Colonic mucosa (tissue), 4 donors: Measurements from ENCODE around the gene CDH4. TPM values are rescaled to one million over a fixed set of nuclear protein-coding genes. Genes with fewer than 3 reads are reported as not detected.
"Not testable (repeated sequence)": the region's sequence is repeated elsewhere in the genome, so short reads cannot be mapped to it uniquely, and the experiment has no call there.

Source experiments
- DNase-seq: peaks from one replicate; pipeline ENCODE4 v3.0.0-alpha.2; 2020
- H3K27ac ChIP-seq: fragments of 200-600 bp; one replicate; pipeline ENCODE4 v1.8.0; 2021
- H3K27me3 ChIP-seq: fragments of 200-600 bp; one replicate; pipeline ENCODE4 v1.8.0; 2021
- H3K36me3 ChIP-seq: fragments of 200-600 bp; one replicate; pipeline ENCODE4 v1.8.0; 2021
- H3K4me1 ChIP-seq: fragments of 200-600 bp; one replicate; pipeline ENCODE4 v1.8.0; 2021; ENCODE audit warnings: mild to moderate bottlenecking
- H3K4me3 ChIP-seq: fragments of 200-600 bp; one replicate; pipeline ENCODE4 v1.8.0; 2021
- H3K9ac ChIP-seq, 2 donors: one replicate each; pipeline ENCODE4 v1.7.0; 2013; ENCODE audit warnings: control low read depth in 2 of 2, low read depth in 2 of 2, low read length in 2 of 2
- H3K9me3 ChIP-seq: fragments of 200-600 bp; one replicate; pipeline ENCODE4 v1.8.0; 2021
- intact Hi-C: fragments of 100-400 bp; cut with DNase I; formaldehyde crosslinking; loops from one replicate; pipeline ENCODE4 v1.14.1; 2022
- total RNA-seq, 2 donors: library from RNA; stranded (reverse); fragmentation: NEBNext Ultra II Directional in 1 of 2; extraction: Animal tissue kit (Norgen Biotek cat#: 25700) in 1 of 2; gene quantifications; one replicate each; pipeline ENCODE4 v1.2.1, GENCODE V29; 2021
- TF ChIP-seq, protein P1 (sequence below): fragments of 200-600 bp; IDR thresholded peaks from one replicate; pipeline ENCODE4 v1.8.0; 2022; ENCODE audit warnings: antibody characterized with exemption, mild to moderate bottlenecking
- donor health status: healthy.
- donor health status: DM: no; HTN: no; CAD: no.
- donor health status: DM: no; HTN: no; CAD: no.

The CDH4 gene
- total RNA-seq, 2 donors from 2014 or later: 0.08 TPM; not detected in 1

- no peak overlapping the region for H3K4me3 ChIP-seq
- H3K36me3 ChIP-seq: no peaks in the 10 kb centered on the region
- intact Hi-C loops: no loop called here
- no peaks in the 10 kb centered on the region for H3K9me3 ChIP-seq
- no peak overlapping the region for H3K9ac ChIP-seq
- no peaks in the 10 kb centered on the region for H3K4me1 ChIP-seq
- TF ChIP-seq, protein P1, sequence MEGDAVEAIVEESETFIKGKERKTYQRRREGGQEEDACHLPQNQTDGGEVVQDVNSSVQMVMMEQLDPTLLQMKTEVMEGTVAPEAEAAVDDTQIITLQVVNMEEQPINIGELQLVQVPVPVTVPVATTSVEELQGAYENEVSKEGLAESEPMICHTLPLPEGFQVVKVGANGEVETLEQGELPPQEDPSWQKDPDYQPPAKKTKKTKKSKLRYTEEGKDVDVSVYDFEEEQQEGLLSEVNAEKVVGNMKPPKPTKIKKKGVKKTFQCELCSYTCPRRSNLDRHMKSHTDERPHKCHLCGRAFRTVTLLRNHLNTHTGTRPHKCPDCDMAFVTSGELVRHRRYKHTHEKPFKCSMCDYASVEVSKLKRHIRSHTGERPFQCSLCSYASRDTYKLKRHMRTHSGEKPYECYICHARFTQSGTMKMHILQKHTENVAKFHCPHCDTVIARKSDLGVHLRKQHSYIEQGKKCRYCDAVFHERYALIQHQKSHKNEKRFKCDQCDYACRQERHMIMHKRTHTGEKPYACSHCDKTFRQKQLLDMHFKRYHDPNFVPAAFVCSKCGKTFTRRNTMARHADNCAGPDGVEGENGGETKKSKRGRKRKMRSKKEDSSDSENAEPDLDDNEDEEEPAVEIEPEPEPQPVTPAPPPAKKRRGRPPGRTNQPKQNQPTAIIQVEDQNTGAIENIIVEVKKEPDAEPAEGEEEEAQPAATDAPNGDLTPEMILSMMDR: no peak
- no peak overlapping the region for H3K27ac ChIP-seq
- no peaks in the 10 kb centered on the region for H3K27me3 ChIP-seq
- no peak for DNase-seq
These were observed 689.8 kb downstream of the CDH4 start for GRCh38 chr20:61941721-61942405.

DNA sequence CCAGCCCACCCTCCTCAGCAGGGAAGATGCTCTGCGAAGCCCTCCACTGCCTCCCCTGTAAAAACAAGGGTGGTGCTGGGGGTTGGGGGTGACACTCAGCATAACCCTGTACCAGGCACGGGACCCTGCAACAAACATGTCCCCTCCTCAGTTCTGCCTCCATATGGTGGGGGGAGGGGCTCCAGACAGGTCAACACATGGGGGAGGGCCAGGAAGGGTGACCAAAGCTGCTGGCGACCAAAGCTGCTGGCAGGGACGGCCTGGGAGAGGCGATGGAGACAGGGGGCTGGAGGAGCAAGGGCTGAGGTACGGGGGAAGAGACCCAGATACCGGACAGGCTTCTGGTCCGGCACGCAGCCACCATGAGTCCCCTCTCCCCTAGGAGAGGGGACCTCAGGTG lies 690.5 kb downstream of the CDH4 start:
- no peaks in the 10 kb centered on the region for H3K36me3 ChIP-seq
- intact Hi-C loops: no loop called here
- H3K4me1 ChIP-seq: no peaks in the 10 kb centered on the region
- H3K9ac ChIP-seq: no peak overlapping the region
- no peak overlapping the region for H3K27ac ChIP-seq
- no peak for DNase-seq
- TF ChIP-seq, protein P1: no peak
- H3K27me3 ChIP-seq: no peaks in the 10 kb centered on the region
- H3K4me3 ChIP-seq: no peak overlapping the region
- no peaks in the 10 kb centered on the region for H3K9me3 ChIP-seq

DNA sequence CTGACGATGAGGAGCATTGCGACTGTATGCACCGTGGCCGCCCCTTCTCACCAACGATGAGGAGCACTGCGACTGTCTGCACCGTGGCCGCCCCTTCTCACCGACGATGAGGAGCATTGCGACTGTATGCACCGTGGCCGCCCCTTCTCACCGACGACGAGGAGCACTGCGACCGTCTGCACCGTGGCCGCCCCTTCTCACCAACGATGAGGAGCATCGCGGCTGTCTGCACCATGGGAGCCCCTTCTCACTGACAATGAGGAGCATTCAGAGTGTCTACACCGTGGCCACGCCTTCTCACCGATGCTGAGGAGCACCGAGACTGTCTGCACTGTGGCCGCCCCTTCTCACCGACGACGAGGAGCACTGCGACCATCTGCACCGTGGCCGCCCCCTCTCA lies 692.9 kb downstream of the CDH4 start:
- H3K4me3 ChIP-seq, intact Hi-C loops, DNase-seq, H3K4me1 ChIP-seq, H3K27me3 ChIP-seq, H3K9me3 ChIP-seq, H3K27ac ChIP-seq, H3K9ac ChIP-seq, H3K36me3 ChIP-seq: not testable (repeated sequence)

- H3K27me3 ChIP-seq, H3K36me3 ChIP-seq, H3K4me1 ChIP-seq, H3K9ac ChIP-seq, DNase-seq, intact Hi-C loops, H3K27ac ChIP-seq, H3K4me3 ChIP-seq, H3K9me3 ChIP-seq: not testable (repeated sequence)
These were observed 693.4 kb downstream of the CDH4 start for GRCh38 chr20:61945495-61945894.

GRCh38 chr20:61948056-61948455 lies 696.0 kb downstream of the CDH4 start:
- H3K9ac ChIP-seq, H3K4me3 ChIP-seq, DNase-seq, H3K27ac ChIP-seq, H3K4me1 ChIP-seq, intact Hi-C loops, H3K9me3 ChIP-seq, H3K27me3 ChIP-seq, H3K36me3 ChIP-seq: not testable (repeated sequence)

DNA sequence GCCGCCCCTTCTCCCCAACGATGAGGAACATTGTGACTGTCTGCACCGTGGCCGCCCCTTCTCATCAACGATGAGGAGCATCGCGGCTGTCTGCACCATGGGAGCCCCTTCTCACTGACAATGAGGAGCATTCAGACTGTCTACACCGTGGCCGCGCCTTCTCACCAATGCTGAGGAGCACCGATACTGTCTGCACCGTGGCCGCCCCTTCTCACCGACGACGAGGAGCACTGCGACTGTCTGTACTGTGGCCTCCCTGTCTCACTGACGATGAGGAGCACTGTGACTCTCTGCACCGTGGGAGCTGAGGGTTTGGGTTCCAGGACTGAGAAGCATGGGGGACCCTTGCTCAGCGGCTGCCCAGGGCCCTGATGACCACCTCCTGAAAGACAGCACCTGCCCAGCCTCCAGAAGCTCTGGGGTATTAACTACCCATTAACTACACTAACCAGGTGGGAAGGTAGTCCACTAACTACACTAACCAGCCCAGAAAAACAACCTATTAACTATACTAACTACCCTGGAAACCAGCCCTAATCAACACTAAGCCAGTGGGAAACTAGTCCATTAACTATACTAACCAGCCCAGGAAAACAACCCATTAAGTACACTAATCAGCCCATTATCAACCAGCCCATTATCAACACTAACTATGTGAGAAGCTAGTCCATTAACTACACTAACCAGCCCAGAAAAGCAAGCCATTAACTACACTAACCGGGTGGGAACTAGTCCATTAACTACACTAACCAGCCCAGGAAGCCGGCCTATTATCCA lies 696.7 kb downstream of the CDH4 start:
- DNase-seq: no peak

More for the DNA sequence above, 696.7 kb downstream of the CDH4 start:
- Histone ChIP-seq H3K36me3 (no peaks in the 10 kb centered on the region), H3K9ac (no peak overlapping the region), H3K4me3 (no peak overlapping the region), H3K9me3 (no peaks in the 10 kb centered on the region), H3K27ac (no peak overlapping the region), H3K4me1 (no peaks in the 10 kb centered on the region), H3K27me3 (no peaks in the 10 kb centered on the region)
- intact Hi-C loops: no loop called here
- TF ChIP-seq, protein P1: no peak
